SU-DHL-6 (cell line): ENCODE data around the gene RBMS1.

ENCODE experiments used
- EZH2phosphoT487 ChIP-seq: fragments of 200-600 bp; sonication (generic), shearing (Covaris generic); conservative IDR thresholded peaks from 2 replicates; pipeline ENCODE4 v1.6.1; 2018; ENCODE audit warnings: mild to moderate bottlenecking, antibody characterized with exemption, low read length, moderate library complexity, mixed read lengths
- TF ChIP-seq, protein P1 (sequence below): fragments of 200-600 bp; sonication (generic); IDR thresholded peaks from one replicate; pipeline ENCODE4 v1.5.1; 2017; ENCODE audit warnings: antibody characterized with exemption, mild to moderate bottlenecking, low read length, moderate library complexity; ENCODE audit not compliant: insufficient read depth, poor library complexity, severe bottlenecking

DNA sequence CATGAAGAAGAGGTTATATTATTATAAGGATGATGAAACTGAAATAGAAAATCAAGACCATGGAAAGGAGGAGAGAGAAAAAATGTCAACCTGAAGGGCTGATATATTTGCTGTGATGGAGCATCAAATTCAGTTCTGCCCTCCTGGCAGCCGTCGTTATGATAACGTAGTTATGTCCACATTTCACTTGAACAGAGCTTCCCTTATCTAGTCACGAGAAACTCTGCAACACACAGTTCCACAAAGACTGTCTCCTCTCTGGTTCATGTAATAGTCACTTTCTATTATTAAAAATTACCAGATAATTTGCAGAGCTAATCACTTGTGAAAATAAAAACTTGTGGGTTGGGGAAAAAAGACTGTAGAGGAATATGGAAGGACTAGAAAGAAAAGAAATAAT, 19.5 kb upstream of the RBMS1 start:
- TF ChIP-seq, protein P1, sequence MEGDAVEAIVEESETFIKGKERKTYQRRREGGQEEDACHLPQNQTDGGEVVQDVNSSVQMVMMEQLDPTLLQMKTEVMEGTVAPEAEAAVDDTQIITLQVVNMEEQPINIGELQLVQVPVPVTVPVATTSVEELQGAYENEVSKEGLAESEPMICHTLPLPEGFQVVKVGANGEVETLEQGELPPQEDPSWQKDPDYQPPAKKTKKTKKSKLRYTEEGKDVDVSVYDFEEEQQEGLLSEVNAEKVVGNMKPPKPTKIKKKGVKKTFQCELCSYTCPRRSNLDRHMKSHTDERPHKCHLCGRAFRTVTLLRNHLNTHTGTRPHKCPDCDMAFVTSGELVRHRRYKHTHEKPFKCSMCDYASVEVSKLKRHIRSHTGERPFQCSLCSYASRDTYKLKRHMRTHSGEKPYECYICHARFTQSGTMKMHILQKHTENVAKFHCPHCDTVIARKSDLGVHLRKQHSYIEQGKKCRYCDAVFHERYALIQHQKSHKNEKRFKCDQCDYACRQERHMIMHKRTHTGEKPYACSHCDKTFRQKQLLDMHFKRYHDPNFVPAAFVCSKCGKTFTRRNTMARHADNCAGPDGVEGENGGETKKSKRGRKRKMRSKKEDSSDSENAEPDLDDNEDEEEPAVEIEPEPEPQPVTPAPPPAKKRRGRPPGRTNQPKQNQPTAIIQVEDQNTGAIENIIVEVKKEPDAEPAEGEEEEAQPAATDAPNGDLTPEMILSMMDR, result no peak
- no peak for TF ChIP-seq EZH2phosphoT487
